ENCODE results near the gene MAP7D1. TPM values are rescaled to one million over a fixed set of nuclear protein-coding genes. Genes with fewer than 3 reads are reported as not detected.
A peak's percentile ranks its signal among the peaks of the same experiment; 100 is the strongest.

MAP7D1 gene
- total RNA-seq, 3 donors from 2014 or later = 67.4 to 78.0 (median 68.6) TPM

GRCh38 chr1:36178471-36179219 is 22.7 kb downstream of the MAP7D1 start:
- TF ChIP-seq POLR2A (IDR thresholded peaks at IDR 0.05) = no peak
- no peak for TF ChIP-seq POLR2AphosphoS5 (IDR thresholded peaks at IDR 0.05)
- no peak for TF ChIP-seq CTCF (IDR thresholded peaks at IDR 0.05)
- intact Hi-C loops (cut with DNase I; ENCODE audit: low total_unique reads) = no loop called here
- no peak for DNase-seq (ENCODE audit: low spot score in 2 of 2)
- Histone ChIP-seq H3K4me3 (no peak overlapping the region), H3K36me3 (peaks cover 9% of the 10 kb centered on the region), H3K27ac (peak overlapping the region in 1 of 2 donors; percentile 44), H3K27me3 (no peaks in the 10 kb centered on the region), H3K9me3 (no peaks in the 10 kb centered on the region), H3K4me1 (no peaks in the 10 kb centered on the region)

- no peaks in the 10 kb centered on the region for H3K4me1 ChIP-seq
- peaks cover 9% of the 10 kb centered on the region for H3K36me3 ChIP-seq
Observed at GRCh38 chr1:36179220-36179600, 23.2 kb downstream of the MAP7D1 start.

GRCh38 chr1:36182734-36183133 is 26.8 kb downstream of the MAP7D1 start:
- intact Hi-C loops (cut with DNase I; ENCODE audit: low total_unique reads) = no loop called here

More at GRCh38 chr1:36179220-36179600, 23.2 kb downstream of the MAP7D1 start:
- Histone ChIP-seq H3K4me3 (no peak overlapping the region), H3K27ac (no peak overlapping the region), H3K27me3 (no peaks in the 10 kb centered on the region), H3K9me3 (no peaks in the 10 kb centered on the region)
- intact Hi-C loops (cut with DNase I; ENCODE audit: low total_unique reads) = no loop called here
- TF ChIP-seq CTCF (IDR thresholded peaks at IDR 0.05) = no peak
- no peak for TF ChIP-seq POLR2AphosphoS5 (IDR thresholded peaks at IDR 0.05)
- no peak for DNase-seq (ENCODE audit: low spot score in 2 of 2)

GRCh38 chr1:36183309-36183856 is 27.4 kb downstream of the MAP7D1 start:
- intact Hi-C loops (cut with DNase I; ENCODE audit: low total_unique reads) = no loop called here
- peaks cover 9% of the 10 kb centered on the region for H3K36me3 ChIP-seq
- TF ChIP-seq CTCF (IDR thresholded peaks at IDR 0.05) = no peak
- no peak for TF ChIP-seq POLR2A (IDR thresholded peaks at IDR 0.05)
- no peak for TF ChIP-seq POLR2AphosphoS5 (IDR thresholded peaks at IDR 0.05)
- H3K27me3 ChIP-seq = no peaks in the 10 kb centered on the region
- H3K4me1 ChIP-seq = peaks cover 0 to 4% of the 10 kb centered on the region in 2 donors
- no peaks in the 10 kb centered on the region for H3K9me3 ChIP-seq
- no peak overlapping the region for H3K4me3 ChIP-seq
- DNase-seq (ENCODE audit: low spot score in 2 of 2) = no peak
- H3K27ac ChIP-seq = peak overlapping the region; percentile 48 to 57

More at GRCh38 chr1:36182734-36183133, 26.8 kb downstream of the MAP7D1 start:
- no peak for DNase-seq (ENCODE audit: low spot score in 2 of 2)
- H3K4me3 ChIP-seq = no peak overlapping the region
- peaks cover 9% of the 10 kb centered on the region for H3K36me3 ChIP-seq
- no peaks in the 10 kb centered on the region for H3K9me3 ChIP-seq
- no peak for TF ChIP-seq POLR2A (IDR thresholded peaks at IDR 0.05)
- no peak for TF ChIP-seq POLR2AphosphoS5 (IDR thresholded peaks at IDR 0.05)
- no peak for TF ChIP-seq CTCF (IDR thresholded peaks at IDR 0.05)
- H3K27me3 ChIP-seq = no peaks in the 10 kb centered on the region
- peak overlapping the region; percentile 48 to 57 for H3K27ac ChIP-seq
- peaks cover 0 to 2% of the 10 kb centered on the region in 2 donors for H3K4me1 ChIP-seq
